NT2/D1 (cell line): Measurements from ENCODE around the gene IPPK.

Experiments used
- YY1 ChIP-seq: IDR thresholded peaks from 2 replicates; pipeline ENCODE4 v1.6.1; 2011; ENCODE audit not compliant: insufficient read length, insufficient read depth
- ZNF274 ChIP-seq: IDR thresholded peaks from 2 replicates; pipeline ENCODE4 v1.6.1; 2011; ENCODE audit warnings: mild to moderate bottlenecking, low read depth, low read length

DNA sequence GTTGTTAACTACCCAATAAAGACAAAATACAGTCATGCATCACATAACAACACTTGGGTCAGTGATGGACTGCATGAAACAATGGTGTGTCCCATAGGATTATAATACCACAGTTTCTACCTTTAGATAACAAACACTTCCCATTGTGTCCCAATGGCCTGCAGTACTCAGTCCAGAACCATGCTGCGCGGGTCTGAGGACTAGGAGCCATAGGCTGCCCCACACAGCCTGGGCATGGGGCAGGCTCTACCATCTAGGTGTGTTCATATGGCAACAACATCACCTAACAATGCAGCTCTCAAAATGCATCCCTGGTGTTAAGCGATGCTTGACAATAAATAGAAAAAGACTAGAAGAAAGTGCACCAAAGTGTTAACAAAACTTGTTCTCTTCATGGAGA, 6.8 kb downstream of the IPPK start:
- no peak for TF ChIP-seq YY1
- TF ChIP-seq ZNF274: no peak
